Spleen (tissue), 7 donors: ENCODE results near the gene SPECC1.

Experiments used
- POLR2AphosphoS5 ChIP-seq, 3 donors: sonication (generic); formaldehyde crosslinking; IDR thresholded peaks; one replicate each; pipeline ENCODE4 v1.5.1; 2017; ENCODE audit warnings: antibody characterized with exemption in 3 of 3
- TF ChIP-seq, protein P1 (sequence below), 11 experiments: fragments of 200-600 bp in 7 of 11; fragments of 450-650 bp in 4 of 11; sonication (generic) in 4 of 11; IDR thresholded peaks in 8 of 11; conservative IDR thresholded peaks in 3 of 11; 1 replicate in 7 of 11; 2 replicates in 4 of 11; pipeline versions ENCODE4 v1.4.0 to v1.8.0; 2016 to 2021; ENCODE audit warnings: antibody characterized with exemption in 11 of 11, inconsistent platforms in 4 of 11, mild to moderate bottlenecking in 1 of 11
- donor health status: DM: no; HTN: no; CAD: no; lungs with moderate emphysema.
- donor health status: DM: no; HTN: no; CAD: no.
- donor health status: DM: no; HTN: no; CAD: no.

DNA sequence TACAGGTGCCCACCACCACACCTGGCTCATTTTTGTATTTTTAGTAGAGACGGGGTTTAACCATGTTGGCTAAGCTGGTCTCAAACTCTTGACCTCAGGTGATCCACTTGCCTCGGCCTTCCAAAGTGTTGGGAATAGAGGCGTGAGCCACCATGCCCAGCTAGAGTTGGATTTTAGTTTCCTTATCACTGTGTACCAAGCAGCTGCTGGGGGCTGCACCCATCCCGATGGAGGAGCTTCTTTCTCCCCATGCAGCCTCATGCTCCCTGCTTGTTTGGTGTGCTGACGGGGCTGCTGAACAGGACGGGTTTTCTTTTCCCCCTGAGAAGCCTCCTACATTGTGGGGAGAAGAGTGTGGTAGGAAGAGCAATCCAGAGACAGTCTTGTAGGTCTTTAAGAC lies 285.0 kb downstream of the SPECC1 start:
- TF ChIP-seq, protein P1, sequence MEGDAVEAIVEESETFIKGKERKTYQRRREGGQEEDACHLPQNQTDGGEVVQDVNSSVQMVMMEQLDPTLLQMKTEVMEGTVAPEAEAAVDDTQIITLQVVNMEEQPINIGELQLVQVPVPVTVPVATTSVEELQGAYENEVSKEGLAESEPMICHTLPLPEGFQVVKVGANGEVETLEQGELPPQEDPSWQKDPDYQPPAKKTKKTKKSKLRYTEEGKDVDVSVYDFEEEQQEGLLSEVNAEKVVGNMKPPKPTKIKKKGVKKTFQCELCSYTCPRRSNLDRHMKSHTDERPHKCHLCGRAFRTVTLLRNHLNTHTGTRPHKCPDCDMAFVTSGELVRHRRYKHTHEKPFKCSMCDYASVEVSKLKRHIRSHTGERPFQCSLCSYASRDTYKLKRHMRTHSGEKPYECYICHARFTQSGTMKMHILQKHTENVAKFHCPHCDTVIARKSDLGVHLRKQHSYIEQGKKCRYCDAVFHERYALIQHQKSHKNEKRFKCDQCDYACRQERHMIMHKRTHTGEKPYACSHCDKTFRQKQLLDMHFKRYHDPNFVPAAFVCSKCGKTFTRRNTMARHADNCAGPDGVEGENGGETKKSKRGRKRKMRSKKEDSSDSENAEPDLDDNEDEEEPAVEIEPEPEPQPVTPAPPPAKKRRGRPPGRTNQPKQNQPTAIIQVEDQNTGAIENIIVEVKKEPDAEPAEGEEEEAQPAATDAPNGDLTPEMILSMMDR (IDR thresholded peaks at IDR 0.05 in 8 of 11, conservative IDR thresholded peaks at IDR 0.05 in 3 of 11) = no peak
- no peak for TF ChIP-seq POLR2AphosphoS5 (IDR thresholded peaks at IDR 0.05)
